ENCODE data around the gene MAP3K9. TPM values are rescaled to one million over a fixed set of nuclear protein-coding genes. Genes with fewer than 3 reads are reported as not detected.

MAP3K9 gene
- total RNA-seq, 1 experiment from 2014 or later = 28.0 TPM

- TF ChIP-seq ZNF425 (CRISPR knock-in tag; conservative IDR thresholded peaks at IDR 0.05) (no peak), PRDM15 (CRISPR knock-in tag; IDR thresholded peaks at IDR 0.05) (no peak), ZNF263 (CRISPR knock-in tag; IDR thresholded peaks at IDR 0.05; ENCODE audit: low read depth) (peak; percentile 92; the same call in 1 of the 2 replicates)
These were observed 13.3 kb upstream of the MAP3K9 start (continued) for GRCh38 chr14:70822530-70823185.

- H3K4me3 Mint-ChIP-seq = peak overlapping the region; percentile 82
- H3K36me3 Mint-ChIP-seq = no peaks in the 10 kb centered on the region
- peaks cover 48% of the 10 kb centered on the region for H3K27me3 Mint-ChIP-seq (ENCODE audit: low read depth)
- no peak; the same call in 1 of the 2 replicates for TF ChIP-seq TEAD4 (CRISPR knock-in tag; IDR thresholded peaks at IDR 0.05)
- TF ChIP-seq ZNF416 (CRISPR knock-in tag; IDR thresholded peaks at IDR 0.05) = no peak
- 0 out of 2 replicates have a peak, but pooled peaks have one; percentile 31 for TF ChIP-seq ARID4B (CRISPR knock-in tag; IDR thresholded peaks at IDR 0.05; ENCODE audit: borderline replicate concordance)
- TF ChIP-seq ATF6 (CRISPR knock-in tag; IDR thresholded peaks at IDR 0.05) = no peak
- TF ChIP-seq ZSCAN18 (CRISPR knock-in tag; IDR thresholded peaks at IDR 0.05) = no peak
- TF ChIP-seq CTCF (IDR thresholded peaks at IDR 0.05) = no peak
- TF ChIP-seq ZNF121 (CRISPR knock-in tag; IDR thresholded peaks at IDR 0.05) = no peak
- no peak for TF ChIP-seq GRHL2 (CRISPR knock-in tag; IDR thresholded peaks at IDR 0.05; ENCODE audit: insufficient replicate concordance, severe bottlenecking)
- peak; percentile 62; the same call in 1 of the 2 replicates for TF ChIP-seq E2F5 (CRISPR knock-in tag; IDR thresholded peaks at IDR 0.05)
These were observed 12.5 kb upstream of the MAP3K9 start for GRCh38 chr14:70821584-70822529.

More at GRCh38 chr14:70821584-70822529, 12.5 kb upstream of the MAP3K9 start:
- peaks cover 20% of the 10 kb centered on the region for H3K4me1 Mint-ChIP-seq
- peak; percentile 28 for ATAC-seq
- no peak overlapping the region for H3K27ac Mint-ChIP-seq
- ChIA-PET POLR2A (interaction anchor here (0.6 to 3.1 kb wide), 6 partner anchors 13 to 427 kb away, joined by 3 to 25 read pairs (median 3); partner anchors contain the start of gene MAP3K9), CTCF (interaction anchor here (0.6 to 5.5 kb wide), 6 partner anchors 13 to 1093 kb away, joined by 3 to 85 read pairs (median 6); partner anchors contain the start of genes MAP3K9 and PCNX1)
- no peaks in the 10 kb centered on the region for H3K9me3 Mint-ChIP-seq
- DNase-seq (ENCODE audit: low spot score) = peak; percentile 60

Measured in WTC11 (cell line).